ENCODE results near the gene PLD5.
A peak's percentile ranks its signal among the peaks of the same experiment; 100 is the strongest.

The PLD5 gene

DNA sequence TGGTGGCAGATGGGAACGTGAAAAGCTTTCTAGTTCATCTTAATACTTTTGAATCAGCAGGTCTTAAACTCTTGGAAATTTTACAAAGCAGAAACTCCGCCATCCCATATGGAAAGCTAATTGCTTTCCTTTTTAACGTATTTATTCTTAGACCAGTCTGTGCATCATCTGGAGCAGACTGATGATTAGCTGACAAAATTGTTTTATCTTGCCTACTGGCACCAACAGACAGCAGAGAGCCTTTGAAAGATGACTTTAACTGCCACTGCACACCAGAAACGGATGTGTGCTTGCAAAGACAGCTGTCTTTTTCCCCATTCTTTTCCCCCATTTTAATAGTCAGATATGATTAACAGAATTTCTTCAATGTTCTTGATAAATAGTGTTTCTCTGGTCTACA, 97.0 kb downstream of the PLD5 start:
- Histone ChIP-seq H3K4me2 (no peak overlapping the region), H3K9ac (no peak overlapping the region), H2AFZ (ENCODE audit: low read depth) (no peak overlapping the region), H4K20me1 (ENCODE audit: insufficient read depth) (no peaks in the 10 kb centered on the region), H3K4me3 (IDR thresholded peaks at IDR 0.05; ENCODE audit: insufficient read depth, low read depth, low read length) (no peak overlapping the region), H3K27ac (no peak overlapping the region), H3K27me3 (ENCODE audit: insufficient read depth, low read depth) (no peaks in the 10 kb centered on the region), H3K79me2 (ENCODE audit: insufficient read depth, low read depth) (no peaks in the 10 kb centered on the region), H3K4me1 (ENCODE audit: low read depth, poor library complexity, severe bottlenecking) (no peaks in the 10 kb centered on the region), H3K36me3 (ENCODE audit: insufficient read depth) (no peaks in the 10 kb centered on the region)
- TF ChIP-seq, protein P1, sequence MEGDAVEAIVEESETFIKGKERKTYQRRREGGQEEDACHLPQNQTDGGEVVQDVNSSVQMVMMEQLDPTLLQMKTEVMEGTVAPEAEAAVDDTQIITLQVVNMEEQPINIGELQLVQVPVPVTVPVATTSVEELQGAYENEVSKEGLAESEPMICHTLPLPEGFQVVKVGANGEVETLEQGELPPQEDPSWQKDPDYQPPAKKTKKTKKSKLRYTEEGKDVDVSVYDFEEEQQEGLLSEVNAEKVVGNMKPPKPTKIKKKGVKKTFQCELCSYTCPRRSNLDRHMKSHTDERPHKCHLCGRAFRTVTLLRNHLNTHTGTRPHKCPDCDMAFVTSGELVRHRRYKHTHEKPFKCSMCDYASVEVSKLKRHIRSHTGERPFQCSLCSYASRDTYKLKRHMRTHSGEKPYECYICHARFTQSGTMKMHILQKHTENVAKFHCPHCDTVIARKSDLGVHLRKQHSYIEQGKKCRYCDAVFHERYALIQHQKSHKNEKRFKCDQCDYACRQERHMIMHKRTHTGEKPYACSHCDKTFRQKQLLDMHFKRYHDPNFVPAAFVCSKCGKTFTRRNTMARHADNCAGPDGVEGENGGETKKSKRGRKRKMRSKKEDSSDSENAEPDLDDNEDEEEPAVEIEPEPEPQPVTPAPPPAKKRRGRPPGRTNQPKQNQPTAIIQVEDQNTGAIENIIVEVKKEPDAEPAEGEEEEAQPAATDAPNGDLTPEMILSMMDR (conservative IDR thresholded peaks at IDR 0.05; ENCODE audit: low read depth, low read length) = no peak

DNA sequence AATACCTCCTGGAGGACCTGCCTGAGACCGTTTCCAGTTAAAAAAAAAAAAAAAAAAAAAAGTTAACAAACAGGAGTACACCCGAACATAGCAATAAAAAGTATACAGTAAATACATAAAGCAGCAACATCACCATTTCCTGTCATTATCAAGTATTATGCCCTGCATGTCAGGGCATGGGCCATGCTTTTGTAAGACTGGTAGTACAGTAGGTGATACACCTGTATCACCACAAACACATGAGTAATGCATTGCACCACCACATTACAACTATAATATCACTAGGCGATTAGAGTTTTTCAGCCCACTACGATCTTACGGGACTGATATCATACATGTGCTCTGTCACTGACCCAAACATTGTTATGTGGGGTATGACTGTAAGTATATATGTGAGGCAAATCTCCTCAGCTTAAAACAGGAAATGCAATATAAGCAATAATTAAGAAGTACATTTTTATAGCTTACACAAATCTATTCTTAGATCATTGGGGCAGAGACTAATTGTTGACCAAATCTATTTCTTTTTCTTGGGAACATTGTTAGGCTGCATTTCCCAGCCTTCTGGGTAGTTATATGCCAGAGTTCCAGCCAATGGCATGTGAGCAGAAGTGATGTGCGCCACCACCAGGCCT, 98.1 kb downstream of the PLD5 start:
- H4K20me1 ChIP-seq (ENCODE audit: insufficient read depth) = no peaks in the 10 kb centered on the region
- no peak overlapping the region for H3K4me3 ChIP-seq (IDR thresholded peaks at IDR 0.05; ENCODE audit: insufficient read depth, low read depth, low read length)
- H3K4me1 ChIP-seq (ENCODE audit: low read depth, poor library complexity, severe bottlenecking) = no peaks in the 10 kb centered on the region
- TF ChIP-seq, protein P1 (conservative IDR thresholded peaks at IDR 0.05; ENCODE audit: low read depth, low read length) = no peak
- no peak overlapping the region for H3K9ac ChIP-seq
- no peaks in the 10 kb centered on the region for H3K79me2 ChIP-seq (ENCODE audit: insufficient read depth, low read depth)
- H3K27me3 ChIP-seq (ENCODE audit: insufficient read depth, low read depth) = no peaks in the 10 kb centered on the region
- no peak overlapping the region for H3K4me2 ChIP-seq
- H3K27ac ChIP-seq = no peak overlapping the region
- H3K36me3 ChIP-seq (ENCODE audit: insufficient read depth) = no peaks in the 10 kb centered on the region
- no peak overlapping the region for H2AFZ ChIP-seq (ENCODE audit: low read depth)

DNA sequence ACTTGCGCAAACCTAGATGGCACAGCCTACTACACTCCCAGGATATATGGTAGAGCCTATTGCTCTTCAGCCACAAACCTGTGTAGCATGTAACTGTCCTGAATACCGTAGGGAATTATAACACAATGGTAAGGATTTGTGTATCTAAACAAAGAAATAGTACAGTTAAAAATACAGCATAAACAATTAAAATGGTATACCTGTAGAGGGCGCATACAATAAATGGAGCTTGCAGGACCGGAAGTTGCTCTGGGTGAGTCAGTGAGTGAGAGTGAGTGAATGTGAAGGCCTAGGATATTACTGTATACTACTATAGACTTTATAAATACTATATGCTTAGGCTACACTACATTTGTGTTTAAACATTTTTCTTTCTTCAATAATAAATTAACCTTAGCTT, 99.3 kb downstream of the PLD5 start:
- Histone ChIP-seq H3K4me1 (ENCODE audit: low read depth, poor library complexity, severe bottlenecking) (no peaks in the 10 kb centered on the region), H2AFZ (ENCODE audit: low read depth) (no peak overlapping the region), H3K4me2 (no peak overlapping the region), H3K79me2 (ENCODE audit: insufficient read depth, low read depth) (no peaks in the 10 kb centered on the region), H3K27ac (no peak overlapping the region), H4K20me1 (ENCODE audit: insufficient read depth) (no peaks in the 10 kb centered on the region), H3K4me3 (IDR thresholded peaks at IDR 0.05; ENCODE audit: insufficient read depth, low read depth, low read length) (no peak overlapping the region), H3K27me3 (ENCODE audit: insufficient read depth, low read depth) (no peaks in the 10 kb centered on the region), H3K9ac (no peak overlapping the region), H3K36me3 (ENCODE audit: insufficient read depth) (no peaks in the 10 kb centered on the region)
- TF ChIP-seq, protein P1 (conservative IDR thresholded peaks at IDR 0.05; ENCODE audit: low read depth, low read length) = peak; percentile 27; the same call in 1 of the 2 replicates

DNA sequence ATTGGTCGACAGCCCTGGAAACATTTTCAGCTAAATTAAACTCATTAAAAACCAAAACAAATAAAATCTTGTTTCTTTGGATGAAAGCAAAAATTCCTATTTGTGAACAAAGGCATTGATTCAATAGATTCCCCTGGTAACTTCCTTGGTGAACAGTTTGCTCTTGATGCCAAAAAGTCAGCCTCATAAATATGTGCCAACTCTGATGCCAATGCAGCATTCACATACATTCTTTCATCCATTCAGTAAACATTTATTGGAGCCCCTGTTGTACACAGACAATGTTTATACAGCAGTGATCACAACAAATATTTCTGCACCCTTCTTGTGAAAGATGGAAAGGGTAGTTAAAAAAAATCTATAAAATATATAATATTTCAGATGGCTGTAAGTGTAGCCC, 107.8 kb downstream of the PLD5 start:
- Histone ChIP-seq H3K27me3 (ENCODE audit: insufficient read depth, low read depth) (no peaks in the 10 kb centered on the region), H4K20me1 (ENCODE audit: insufficient read depth) (no peaks in the 10 kb centered on the region), H3K9ac (no peak overlapping the region), H2AFZ (ENCODE audit: low read depth) (no peak overlapping the region), H3K4me2 (no peak overlapping the region), H3K4me3 (IDR thresholded peaks at IDR 0.05; ENCODE audit: insufficient read depth, low read depth, low read length) (no peak overlapping the region), H3K4me1 (ENCODE audit: low read depth, poor library complexity, severe bottlenecking) (no peaks in the 10 kb centered on the region), H3K79me2 (ENCODE audit: insufficient read depth, low read depth) (no peaks in the 10 kb centered on the region), H3K27ac (no peak overlapping the region), H3K36me3 (ENCODE audit: insufficient read depth) (no peaks in the 10 kb centered on the region)
- TF ChIP-seq, protein P1 (conservative IDR thresholded peaks at IDR 0.05; ENCODE audit: low read depth, low read length) = no peak

Data from KMS-11 (cell line).